Measurements from ENCODE around the gene PASD1.

- TF ChIP-seq CTCF (IDR thresholded peaks at IDR 0.05) (no peak), POLR2A (IDR thresholded peaks at IDR 0.05) (no peak)
Measured at GRCh38 chrX:151631822-151632221, 68.3 kb downstream of the PASD1 start.
